RWPE2 (cell line): ENCODE results near the gene EHD4.

ENCODE experiments used
- ATAC-seq: fragments of 200-7000 bp; cut with Tn5 transposase; 3 replicates; pipeline ENCODE4 v1.9.1; 2021; ENCODE audit warnings: low read depth
- DNase-seq: peaks from one replicate; pipeline ENCODE4 v3.0.0-alpha.2; 2020; ENCODE audit warnings: low spot score
- H3K27ac ChIP-seq: fragments of 450-650 bp; 2 replicates; pipeline ENCODE4 v1.5.1; 2017; ENCODE audit warnings: mild to moderate bottlenecking; ENCODE audit not compliant: poor library complexity, severe bottlenecking
- H3K27me3 ChIP-seq: fragments of 250-450 bp; sonication (Bioruptor Pico); 2 replicates; pipeline ENCODE4 v1.5.1; 2021; ENCODE audit warnings: mild to moderate bottlenecking, moderate library complexity; ENCODE audit not compliant: insufficient read depth, poor library complexity, severe bottlenecking
- H3K36me3 ChIP-seq: fragments of 250-450 bp; sonication (Bioruptor Pico); 2 replicates; pipeline ENCODE4 v1.5.1; 2020; ENCODE audit warnings: low read depth, mild to moderate bottlenecking, moderate library complexity
- H3K4me1 ChIP-seq: fragments of 250-450 bp; sonication (Bioruptor Pico); 2 replicates; pipeline ENCODE4 v1.5.1; 2021; ENCODE audit warnings: mild to moderate bottlenecking, moderate library complexity; ENCODE audit not compliant: insufficient read depth, poor library complexity, severe bottlenecking
- H3K4me3 ChIP-seq: fragments of 250-450 bp; sonication (Bioruptor Pico); 2 replicates; pipeline ENCODE4 v1.5.1; 2021; ENCODE audit warnings: mild to moderate bottlenecking, moderate library complexity; ENCODE audit not compliant: severe bottlenecking
- H3K9me3 ChIP-seq: fragments of 250-450 bp; sonication (Bioruptor Pico); 2 replicates; pipeline ENCODE4 v1.5.1; 2021; ENCODE audit warnings: mild to moderate bottlenecking, moderate library complexity; ENCODE audit not compliant: severe bottlenecking
- CTCF ChIP-seq: fragments of 450-650 bp; IDR thresholded peaks from one replicate; pipeline ENCODE4 v1.5.1; 2017; ENCODE audit warnings: mild to moderate bottlenecking, moderate library complexity; ENCODE audit not compliant: poor library complexity, severe bottlenecking

Gene EHD4

GRCh38 chr15:41936155-41936554 lies 36.2 kb downstream of the EHD4 start:
- H3K27me3 ChIP-seq, result no peaks in the 10 kb centered on the region
- peak overlapping the region; percentile 75 for H3K27ac ChIP-seq
- H3K4me1 ChIP-seq, result peaks cover 59% of the 10 kb centered on the region
- DNase-seq, result no peak
- no peak overlapping the region for H3K4me3 ChIP-seq
- TF ChIP-seq CTCF, result no peak
- ATAC-seq, result no peak
- H3K9me3 ChIP-seq, result no peaks in the 10 kb centered on the region
- peaks cover 51% of the 10 kb centered on the region for H3K36me3 ChIP-seq

GRCh38 chr15:41935566-41936020 lies 36.8 kb downstream of the EHD4 start:
- Histone ChIP-seq H3K27me3 (no peaks in the 10 kb centered on the region), H3K27ac (peak overlapping the region; percentile 75), H3K9me3 (no peaks in the 10 kb centered on the region), H3K4me1 (peaks cover 60% of the 10 kb centered on the region), H3K4me3 (no peak overlapping the region), H3K36me3 (peaks cover 47% of the 10 kb centered on the region)
- TF ChIP-seq CTCF, result no peak
- DNase-seq (no peak), ATAC-seq (no peak)

- DNase-seq, result no peak
- no peaks in the 10 kb centered on the region for H3K27me3 ChIP-seq
- H3K4me3 ChIP-seq, result no peak overlapping the region
- H3K27ac ChIP-seq, result peak overlapping the region; percentile 75
- H3K9me3 ChIP-seq, result no peaks in the 10 kb centered on the region
- peaks cover 61% of the 10 kb centered on the region for H3K4me1 ChIP-seq
- peak; percentile 80 for ATAC-seq
- no peak for TF ChIP-seq CTCF
- H3K36me3 ChIP-seq, result peaks cover 42% of the 10 kb centered on the region
Measured at GRCh38 chr15:41934843-41935242, 37.5 kb downstream of the EHD4 start.

- DNase-seq (peak; percentile 82), ATAC-seq (peak; percentile 35)
- peaks cover 63% of the 10 kb centered on the region for H3K4me1 ChIP-seq
- no peak overlapping the region for H3K4me3 ChIP-seq
- no peaks in the 10 kb centered on the region for H3K27me3 ChIP-seq
- H3K9me3 ChIP-seq, result no peaks in the 10 kb centered on the region
- H3K27ac ChIP-seq, result peak overlapping the region; percentile 75
- H3K36me3 ChIP-seq, result peaks cover 44% of the 10 kb centered on the region
- no peak for TF ChIP-seq CTCF
Measured at GRCh38 chr15:41933771-41934170, 38.6 kb downstream of the EHD4 start.

DNA sequence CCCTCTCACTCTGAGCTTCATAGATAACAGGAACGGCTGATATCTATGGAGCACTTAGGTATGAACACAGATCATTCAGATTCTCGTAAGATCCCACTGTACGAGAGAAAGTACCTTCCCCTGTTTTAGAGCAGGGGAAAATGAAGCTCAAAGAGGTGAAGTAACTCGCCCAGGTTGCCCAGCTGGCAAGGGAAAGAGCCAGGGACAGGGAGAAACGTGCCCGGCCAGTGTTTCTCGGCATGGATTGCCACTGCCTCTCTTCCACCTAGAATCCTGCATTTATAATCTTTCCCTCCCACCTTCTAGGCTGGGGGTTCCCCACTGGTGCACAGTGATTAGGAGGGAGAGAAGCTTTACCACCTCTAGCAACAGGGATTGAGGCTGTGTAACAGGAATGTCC lies 39.0 kb downstream of the EHD4 start:
- peaks cover 63% of the 10 kb centered on the region for H3K4me1 ChIP-seq
- no peaks in the 10 kb centered on the region for H3K9me3 ChIP-seq
- ATAC-seq, result no peak
- no peak overlapping the region for H3K4me3 ChIP-seq
- H3K27me3 ChIP-seq, result no peaks in the 10 kb centered on the region
- peaks cover 44% of the 10 kb centered on the region for H3K36me3 ChIP-seq
- peak overlapping the region; percentile 75 for H3K27ac ChIP-seq
- no peak for TF ChIP-seq CTCF
- peak; percentile 49 for DNase-seq
